Measurements from ENCODE around the gene PACS2. TPM values are rescaled to one million over a fixed set of nuclear protein-coding genes. Genes with fewer than 3 reads are reported as not detected.

PACS2 gene
- total and polyA plus RNA-seq, 4 donors: 69.2 to 177 (median 123) TPM

DNA sequence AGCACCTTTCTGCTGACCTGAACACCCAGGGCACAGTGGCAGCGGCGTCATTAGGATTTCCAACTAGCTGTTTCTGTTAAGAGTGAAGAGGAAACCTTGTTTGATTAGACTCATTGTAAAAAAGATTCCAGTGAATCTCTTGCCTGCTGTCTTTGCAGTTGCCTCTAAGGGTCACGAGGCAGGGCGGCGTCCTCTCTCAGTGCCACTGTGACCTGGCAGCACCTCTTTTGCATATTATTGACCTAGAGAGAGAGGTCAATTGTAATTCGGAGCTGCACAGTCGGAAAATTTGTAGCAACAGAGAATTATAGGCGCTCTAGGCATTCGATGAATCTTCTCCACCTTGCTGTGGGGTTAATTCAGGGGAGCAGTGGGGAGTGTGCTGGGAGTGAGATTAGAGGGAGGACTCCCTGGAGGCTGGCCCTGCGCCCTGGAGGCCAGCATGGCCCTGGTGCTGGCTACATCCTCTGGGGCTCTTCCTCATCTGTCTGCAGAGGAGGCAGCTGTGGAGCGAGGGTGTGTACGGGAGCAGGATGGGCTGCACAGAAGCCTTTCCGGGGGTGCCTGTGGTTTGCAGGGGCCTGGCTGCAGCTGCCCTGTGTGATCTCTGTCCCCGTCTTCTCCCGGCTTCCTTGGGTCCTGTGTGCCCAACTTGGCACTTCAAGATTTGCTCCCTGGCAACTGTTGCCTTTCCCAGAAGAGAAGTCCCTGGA lies 14.3 kb downstream of the PACS2 start:
- peaks cover 1% of the 10 kb centered on the region for H3K9me3 ChIP-seq (ENCODE audit: control insufficient read depth, insufficient read depth, low read length)
- 69% methylated on average over 13 of the region's 15 CpGs for WGBS (ENCODE audit: insufficient coverage)
- H3K27me3 ChIP-seq (ENCODE audit: control insufficient read depth, insufficient read depth, low read length): no peaks in the 10 kb centered on the region
- no peak overlapping the region for H3K27ac ChIP-seq (ENCODE audit: low read depth, low read length)
- peaks cover 65% of the 10 kb centered on the region for H3K36me3 ChIP-seq (ENCODE audit: control insufficient read depth, insufficient read depth, low read length)
- H3K4me3 ChIP-seq (ENCODE audit: low read depth, low read length): no peak overlapping the region
- peaks cover 83% of the 10 kb centered on the region for H3K4me1 ChIP-seq (ENCODE audit: control insufficient read depth, insufficient read depth, low read length)
- no peak for DNase-seq (ENCODE audit: low read depth in 4 of 6, low spot score in 6 of 6)

DNA sequence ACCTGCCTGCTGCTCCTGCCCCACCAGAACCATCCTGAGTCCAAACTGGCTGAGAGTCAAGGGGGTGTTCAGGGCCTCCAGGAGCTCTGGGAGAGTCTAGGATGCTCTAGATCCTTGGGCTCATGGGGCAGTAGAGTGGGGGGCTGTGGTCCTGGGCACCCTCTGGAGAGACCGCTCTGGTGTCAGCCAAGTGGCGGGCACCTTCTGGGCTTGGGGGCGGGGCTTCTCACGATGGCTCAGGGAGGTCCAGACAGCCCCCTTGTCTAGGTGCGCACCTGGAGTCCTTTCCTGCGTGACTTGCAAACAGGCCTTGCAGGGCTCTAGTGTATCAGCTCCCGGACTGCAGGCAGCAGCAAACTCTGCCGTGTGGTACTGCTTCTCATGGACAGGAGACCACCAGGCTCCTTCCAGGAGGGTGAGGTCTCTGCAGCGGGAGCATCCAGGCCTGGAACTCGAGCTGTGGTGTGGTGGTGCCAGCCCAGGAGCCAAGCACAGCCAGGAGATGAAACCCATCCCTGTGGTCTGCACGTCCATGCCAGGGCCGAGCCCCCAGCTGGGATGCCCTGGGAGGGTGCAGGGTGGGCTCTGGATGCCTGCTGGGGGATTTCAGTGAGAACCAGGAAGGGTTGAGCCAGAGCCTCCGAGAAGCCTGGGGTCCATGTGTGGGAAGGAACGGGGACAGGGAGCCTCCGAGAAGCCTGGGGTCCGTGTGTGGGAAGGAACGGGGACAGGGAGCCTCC lies 15.0 kb downstream of the PACS2 start:
- peaks cover 64% of the 10 kb centered on the region for H3K36me3 ChIP-seq (ENCODE audit: control insufficient read depth, insufficient read depth, low read length)
- H3K27me3 ChIP-seq (ENCODE audit: control insufficient read depth, insufficient read depth, low read length): no peaks in the 10 kb centered on the region
- no peak for DNase-seq (ENCODE audit: low read depth in 4 of 6, low spot score in 6 of 6)
- 91% methylated on average over 17 of the region's 17 CpGs for WGBS (ENCODE audit: insufficient coverage)
- peaks cover 83% of the 10 kb centered on the region for H3K4me1 ChIP-seq (ENCODE audit: control insufficient read depth, insufficient read depth, low read length)
- H3K27ac ChIP-seq (ENCODE audit: low read depth, low read length): no peak overlapping the region
- peaks cover 1% of the 10 kb centered on the region for H3K9me3 ChIP-seq (ENCODE audit: control insufficient read depth, insufficient read depth, low read length)
- no peak overlapping the region for H3K4me3 ChIP-seq (ENCODE audit: low read depth, low read length)

DNA sequence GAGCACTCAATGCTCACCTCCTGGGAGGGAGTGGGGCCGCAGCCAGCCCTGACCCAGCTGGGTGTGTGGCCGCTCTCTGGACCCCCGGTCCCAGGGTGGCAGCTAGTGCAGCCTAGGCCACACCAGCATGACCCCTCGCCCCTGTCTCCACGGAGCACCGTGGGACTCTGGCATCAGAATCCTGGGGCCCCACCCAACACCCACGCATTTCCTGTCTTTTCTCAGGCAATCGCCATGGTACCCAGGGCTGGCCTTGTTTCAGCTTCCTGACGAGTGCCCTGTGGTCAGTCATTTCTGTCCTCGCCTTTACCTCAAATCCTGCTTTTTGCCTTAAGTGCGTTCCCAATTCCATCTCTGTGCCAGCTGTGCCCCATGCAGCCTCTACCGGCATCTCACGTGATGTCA lies 15.9 kb downstream of the PACS2 start:
- no peak overlapping the region for H3K27ac ChIP-seq (ENCODE audit: low read depth, low read length)
- WGBS (ENCODE audit: insufficient coverage): 71% methylated on average over 13 of the region's 13 CpGs
- peaks cover 81% of the 10 kb centered on the region for H3K4me1 ChIP-seq (ENCODE audit: control insufficient read depth, insufficient read depth, low read length)
- peaks cover 69% of the 10 kb centered on the region for H3K36me3 ChIP-seq (ENCODE audit: control insufficient read depth, insufficient read depth, low read length)
- H3K27me3 ChIP-seq (ENCODE audit: control insufficient read depth, insufficient read depth, low read length): no peaks in the 10 kb centered on the region
- H3K4me3 ChIP-seq (ENCODE audit: low read depth, low read length): no peak overlapping the region
- peaks cover 1% of the 10 kb centered on the region for H3K9me3 ChIP-seq (ENCODE audit: control insufficient read depth, insufficient read depth, low read length)
- no peak for DNase-seq (ENCODE audit: low read depth in 4 of 6, low spot score in 6 of 6)

DNA sequence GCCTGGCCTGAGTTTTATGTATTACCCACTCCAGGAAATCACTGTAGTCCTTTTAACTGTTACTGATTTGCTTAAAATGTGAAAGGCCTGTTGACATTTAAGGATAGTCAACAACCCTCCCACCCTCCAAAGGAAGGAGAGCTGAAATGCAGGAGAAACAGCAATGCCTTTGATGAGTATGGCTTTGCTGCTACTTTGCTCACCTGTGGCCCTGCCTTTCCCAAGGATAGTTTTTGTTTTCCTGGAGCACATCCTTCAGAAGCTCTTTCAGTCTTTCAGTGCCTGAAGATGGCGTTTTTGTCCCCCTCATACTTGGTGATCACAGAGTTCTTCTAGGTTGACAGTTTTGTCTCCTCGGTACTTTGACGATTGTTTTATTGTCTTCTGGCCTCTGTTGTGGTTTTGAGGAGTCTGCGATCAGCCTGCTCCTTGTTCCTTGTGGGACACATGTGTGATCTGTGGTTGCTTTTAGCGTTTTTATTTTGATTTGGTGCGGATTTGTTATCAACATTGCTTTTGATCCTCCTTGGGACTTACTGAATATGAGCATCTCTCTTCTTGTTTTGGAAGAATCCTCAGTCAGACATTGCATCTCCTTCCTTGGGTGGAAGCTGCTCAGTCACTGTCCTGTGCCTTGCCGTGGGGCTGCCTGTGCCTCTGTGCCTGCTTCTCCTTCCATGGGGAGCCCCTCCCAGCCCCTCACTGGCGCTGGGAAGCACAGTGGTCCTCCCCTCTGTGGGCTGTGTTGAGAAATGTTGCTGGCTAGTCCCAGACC lies 17.2 kb downstream of the PACS2 start:
- peaks cover 81% of the 10 kb centered on the region for H3K4me1 ChIP-seq (ENCODE audit: control insufficient read depth, insufficient read depth, low read length)
- no peak for DNase-seq (ENCODE audit: low read depth in 4 of 6, low spot score in 6 of 6)
- no peak overlapping the region for H3K27ac ChIP-seq (ENCODE audit: low read depth, low read length)
- H3K4me3 ChIP-seq (ENCODE audit: low read depth, low read length): no peak overlapping the region
- peaks cover 1% of the 10 kb centered on the region for H3K9me3 ChIP-seq (ENCODE audit: control insufficient read depth, insufficient read depth, low read length)
- H3K36me3 ChIP-seq (ENCODE audit: control insufficient read depth, insufficient read depth, low read length): peaks cover 69% of the 10 kb centered on the region
- no peaks in the 10 kb centered on the region for H3K27me3 ChIP-seq (ENCODE audit: control insufficient read depth, insufficient read depth, low read length)
- WGBS (ENCODE audit: insufficient coverage): 84% methylated on average over 6 of the region's 8 CpGs

DNA sequence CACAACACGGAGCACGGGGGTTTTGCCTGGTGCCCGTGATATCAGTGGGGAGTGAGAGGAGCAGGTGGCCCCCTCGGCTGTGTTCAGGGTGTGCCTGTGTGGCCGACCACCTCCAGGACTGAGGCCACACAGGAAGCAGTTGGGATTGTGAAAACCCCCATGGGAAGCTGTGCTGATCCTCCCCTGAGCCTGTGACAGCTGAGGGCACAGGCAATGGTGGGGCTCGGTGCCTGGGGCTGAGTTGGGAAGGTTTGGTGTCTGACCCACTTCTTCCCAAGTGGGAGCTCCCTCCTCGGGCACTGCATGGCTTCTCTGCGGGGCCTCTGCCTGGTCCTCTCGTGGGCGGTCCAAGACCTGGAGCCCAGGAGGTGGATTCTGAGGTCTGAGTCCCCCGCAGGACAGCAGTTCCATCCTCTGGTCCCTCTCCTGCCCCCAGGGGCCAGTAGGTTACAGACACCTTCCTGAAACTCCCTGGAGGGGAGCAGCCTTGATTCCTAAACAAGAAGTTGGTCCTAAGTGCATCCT lies 17.9 kb downstream of the PACS2 start:
- H3K27ac ChIP-seq (ENCODE audit: low read depth, low read length): no peak overlapping the region
- peaks cover 66% of the 10 kb centered on the region for H3K36me3 ChIP-seq (ENCODE audit: control insufficient read depth, insufficient read depth, low read length)
- H3K27me3 ChIP-seq (ENCODE audit: control insufficient read depth, insufficient read depth, low read length): no peaks in the 10 kb centered on the region
- DNase-seq (ENCODE audit: low read depth in 4 of 6, low spot score in 6 of 6): no peak
- no peak overlapping the region for H3K4me3 ChIP-seq (ENCODE audit: low read depth, low read length)
- peaks cover 80% of the 10 kb centered on the region for H3K4me1 ChIP-seq (ENCODE audit: control insufficient read depth, insufficient read depth, low read length)
- H3K9me3 ChIP-seq (ENCODE audit: control insufficient read depth, insufficient read depth, low read length): peaks cover 1% of the 10 kb centered on the region
- 75% methylated on average over 11 of the region's 11 CpGs for WGBS (ENCODE audit: insufficient coverage)

DNA sequence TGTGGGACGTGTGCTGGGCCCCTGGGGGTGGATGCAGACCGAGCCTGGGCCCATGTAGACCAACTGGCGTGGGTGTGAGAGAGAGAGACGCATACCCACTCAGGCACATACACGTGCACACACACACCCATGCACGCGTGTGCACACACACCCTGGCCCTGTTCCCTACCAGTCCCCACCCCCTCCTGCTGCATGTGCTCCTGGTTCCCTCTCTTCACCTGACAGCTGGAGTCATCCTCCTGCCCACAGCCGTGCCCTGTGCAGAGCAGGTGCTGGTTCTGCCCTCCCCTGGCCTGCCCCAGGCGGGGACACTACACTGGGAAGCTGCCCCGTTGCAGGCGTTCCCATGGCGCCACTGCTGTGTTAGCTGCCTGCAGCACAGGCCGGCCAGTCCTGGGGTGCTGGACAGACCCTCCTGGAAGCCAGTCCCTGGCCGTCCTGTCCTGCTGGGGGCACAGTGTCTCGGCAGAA lies 18.5 kb downstream of the PACS2 start:
- Histone ChIP-seq H3K27ac (ENCODE audit: low read depth, low read length) (no peak overlapping the region), H3K36me3 (ENCODE audit: control insufficient read depth, insufficient read depth, low read length) (peaks cover 66% of the 10 kb centered on the region), H3K4me1 (ENCODE audit: control insufficient read depth, insufficient read depth, low read length) (peaks cover 80% of the 10 kb centered on the region), H3K4me3 (ENCODE audit: low read depth, low read length) (no peak overlapping the region), H3K9me3 (ENCODE audit: control insufficient read depth, insufficient read depth, low read length) (peaks cover 1% of the 10 kb centered on the region), H3K27me3 (ENCODE audit: control insufficient read depth, insufficient read depth, low read length) (no peaks in the 10 kb centered on the region)
- 80% methylated on average over 13 of the region's 15 CpGs for WGBS (ENCODE audit: insufficient coverage)
- no peak for DNase-seq (ENCODE audit: low read depth in 4 of 6, low spot score in 6 of 6)

DNA sequence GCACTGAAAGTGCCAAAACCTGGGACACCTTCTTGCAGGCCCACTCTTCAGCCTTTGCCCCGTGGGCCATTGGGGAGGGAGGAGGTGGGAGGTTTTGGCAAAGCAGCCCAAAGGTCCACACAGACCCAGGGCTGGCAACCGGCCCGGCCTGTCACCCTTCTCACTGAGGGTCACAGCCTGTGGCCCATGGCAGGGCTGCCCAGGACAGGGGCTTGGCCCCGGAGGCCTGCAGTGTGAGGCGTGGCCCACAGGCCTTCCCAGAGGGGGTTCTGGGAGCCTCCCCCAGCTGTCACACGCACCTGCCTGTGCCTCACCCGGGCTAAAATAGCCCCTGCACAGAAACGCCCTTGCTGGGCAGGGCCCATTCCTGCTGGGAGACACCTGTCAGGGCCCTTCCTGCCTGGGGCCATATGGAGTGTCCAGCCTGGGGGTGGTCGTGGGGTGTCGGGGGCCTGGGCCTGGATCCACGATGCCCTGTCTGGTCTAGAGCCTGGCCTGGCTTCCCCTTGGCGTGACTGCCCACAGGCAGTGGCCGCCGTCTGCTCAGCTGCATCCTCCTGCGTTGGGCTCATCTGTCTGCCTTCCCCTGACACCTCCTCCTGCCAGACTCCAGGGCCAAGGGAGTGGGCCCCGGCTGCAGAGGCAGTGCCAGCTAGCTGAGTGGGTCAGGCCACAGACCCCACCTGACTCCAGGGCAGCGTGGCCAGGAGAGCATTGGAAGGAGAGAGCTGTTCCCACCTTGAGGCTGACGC lies 19.2 kb downstream of the PACS2 start:
- H3K4me3 ChIP-seq (ENCODE audit: low read depth, low read length): no peak overlapping the region
- no peak for DNase-seq (ENCODE audit: low read depth in 4 of 6, low spot score in 6 of 6)
- peaks cover 65% of the 10 kb centered on the region for H3K36me3 ChIP-seq (ENCODE audit: control insufficient read depth, insufficient read depth, low read length)
- 82% methylated on average over 18 of the region's 18 CpGs for WGBS (ENCODE audit: insufficient coverage)
- H3K27me3 ChIP-seq (ENCODE audit: control insufficient read depth, insufficient read depth, low read length): no peaks in the 10 kb centered on the region
- no peak overlapping the region for H3K27ac ChIP-seq (ENCODE audit: low read depth, low read length)
- peaks cover 80% of the 10 kb centered on the region for H3K4me1 ChIP-seq (ENCODE audit: control insufficient read depth, insufficient read depth, low read length)
- peaks cover 1% of the 10 kb centered on the region for H3K9me3 ChIP-seq (ENCODE audit: control insufficient read depth, insufficient read depth, low read length)

DNA sequence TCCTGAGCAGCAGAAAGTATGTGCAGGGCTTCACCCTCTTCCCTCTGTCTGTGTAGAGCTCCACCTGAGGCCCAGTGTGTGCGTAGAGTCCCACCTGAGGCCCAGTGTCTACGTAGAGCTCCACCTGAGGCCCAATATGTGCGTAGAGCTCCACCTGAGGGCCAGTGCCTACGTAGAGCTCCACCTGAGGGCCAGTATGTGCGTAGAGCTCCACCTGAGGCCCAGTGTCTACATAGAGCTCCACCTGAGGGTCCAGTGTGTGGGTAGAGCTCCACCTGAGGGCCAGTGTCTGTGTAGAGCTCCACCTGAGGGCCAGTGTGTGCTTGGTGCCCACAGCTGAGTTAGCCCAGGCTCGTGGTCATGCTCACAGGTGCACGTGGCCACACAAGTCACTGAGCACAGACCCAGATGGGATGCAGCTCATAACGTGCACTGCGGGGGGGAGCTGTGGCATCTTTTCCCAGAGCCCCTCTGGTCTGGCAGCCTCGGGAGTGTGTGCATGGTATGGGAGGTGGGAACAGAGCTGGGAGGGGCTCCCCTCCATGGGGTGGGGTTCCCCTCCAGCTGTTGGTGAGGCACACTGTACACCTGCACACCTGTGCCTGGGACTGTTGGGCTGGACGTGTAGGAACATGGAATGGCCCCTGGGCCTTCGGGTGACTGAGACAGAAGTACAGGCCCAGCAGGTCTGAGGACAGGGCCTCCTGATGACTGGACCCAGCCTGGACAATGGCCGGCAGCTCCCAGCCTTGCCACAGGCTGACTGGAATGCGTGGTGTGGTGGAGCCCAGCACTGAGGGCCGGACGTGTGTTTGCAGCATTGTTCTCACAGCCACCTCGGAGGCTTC lies 20.1 kb downstream of the PACS2 start:
- WGBS (ENCODE audit: insufficient coverage): 88% methylated on average over 17 of the region's 17 CpGs
- no peak for DNase-seq (ENCODE audit: low read depth in 4 of 6, low spot score in 6 of 6)
- Histone ChIP-seq H3K36me3 (ENCODE audit: control insufficient read depth, insufficient read depth, low read length) (peaks cover 62% of the 10 kb centered on the region), H3K9me3 (ENCODE audit: control insufficient read depth, insufficient read depth, low read length) (peaks cover 1% of the 10 kb centered on the region), H3K4me3 (ENCODE audit: low read depth, low read length) (no peak overlapping the region), H3K27ac (ENCODE audit: low read depth, low read length) (no peak overlapping the region), H3K4me1 (ENCODE audit: control insufficient read depth, insufficient read depth, low read length) (peaks cover 75% of the 10 kb centered on the region), H3K27me3 (ENCODE audit: control insufficient read depth, insufficient read depth, low read length) (no peaks in the 10 kb centered on the region)
